Measurements from ENCODE around the gene SSX4B.
A peak's percentile ranks its signal among the peaks of the same experiment; 100 is the strongest.
"Not testable (repeated sequence)": the region's sequence is repeated elsewhere in the genome, so short reads cannot be mapped to it uniquely, and the experiment has no call there.

The SSX4B gene, protein sequence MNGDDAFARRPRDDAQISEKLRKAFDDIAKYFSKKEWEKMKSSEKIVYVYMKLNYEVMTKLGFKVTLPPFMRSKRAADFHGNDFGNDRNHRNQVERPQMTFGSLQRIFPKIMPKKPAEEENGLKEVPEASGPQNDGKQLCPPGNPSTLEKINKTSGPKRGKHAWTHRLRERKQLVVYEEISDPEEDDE

DNA sequence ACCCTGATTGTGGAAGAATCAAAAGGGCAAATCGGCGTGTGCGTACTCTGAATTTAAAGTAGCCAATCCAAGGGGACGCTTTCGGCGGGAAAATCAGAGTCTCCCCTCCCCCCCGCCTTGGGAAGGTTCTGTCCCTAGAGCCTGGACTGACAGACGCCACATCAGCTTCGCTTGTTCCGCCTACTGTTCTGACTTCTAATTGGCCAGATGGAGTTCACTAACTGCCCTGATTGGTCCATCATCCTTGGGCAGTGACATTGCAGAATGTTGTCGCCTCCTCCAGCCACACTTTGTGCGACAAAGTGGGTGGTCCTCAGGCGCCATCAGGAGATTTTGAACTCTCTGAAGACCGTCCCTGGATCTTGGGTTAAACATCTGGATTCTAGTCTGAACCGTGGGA, at the start of gene SSX4B:
Gene SSX4B, minus strand, starts transcription at position 101 of the 400 bp plus-strand sequence. CDS start 588 bp downstream, outside the sequence.
- not testable (repeated sequence) for DNase-seq

DNA sequence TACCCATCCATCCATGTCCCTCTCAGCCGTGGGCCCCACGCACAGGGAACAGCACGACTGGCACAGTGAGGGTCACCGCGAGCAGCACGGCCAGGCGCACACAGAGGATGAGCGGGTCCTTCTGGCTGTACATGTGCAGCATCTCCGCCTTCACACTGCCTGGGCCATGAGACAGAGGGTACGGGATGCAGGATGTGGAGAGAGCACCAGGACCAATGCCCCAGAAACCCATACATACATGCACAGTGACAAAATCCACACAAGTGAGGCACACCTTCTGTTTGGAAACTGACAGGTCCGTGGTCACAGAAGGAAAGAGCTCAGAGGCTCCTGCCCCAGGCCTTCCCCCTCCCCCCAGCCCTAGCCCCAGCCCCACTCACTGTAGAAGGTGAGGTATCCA, 48.8 kb upstream of the SSX4B start:
- no peak for DNase-seq

DNA sequence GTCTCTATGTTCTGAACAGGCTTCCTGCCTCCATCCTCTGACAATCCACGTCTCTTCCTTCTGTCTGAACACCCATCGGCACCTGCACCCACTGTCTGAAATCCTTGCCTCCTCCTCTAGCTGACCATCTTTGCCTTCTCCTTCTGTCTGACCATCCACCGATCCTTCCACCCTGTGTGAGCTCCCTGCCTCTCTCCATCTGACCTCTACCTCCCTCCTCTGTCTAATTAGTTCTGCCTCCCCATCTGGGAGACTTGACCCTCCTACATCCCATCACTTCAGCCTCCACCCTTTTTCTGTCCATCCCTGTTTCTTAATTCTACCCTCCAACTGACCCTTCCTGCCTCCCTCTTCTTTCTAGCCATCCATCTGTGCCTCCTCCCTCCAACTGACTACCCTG, 48.3 kb upstream of the SSX4B start:
- DNase-seq: no peak

DNA sequence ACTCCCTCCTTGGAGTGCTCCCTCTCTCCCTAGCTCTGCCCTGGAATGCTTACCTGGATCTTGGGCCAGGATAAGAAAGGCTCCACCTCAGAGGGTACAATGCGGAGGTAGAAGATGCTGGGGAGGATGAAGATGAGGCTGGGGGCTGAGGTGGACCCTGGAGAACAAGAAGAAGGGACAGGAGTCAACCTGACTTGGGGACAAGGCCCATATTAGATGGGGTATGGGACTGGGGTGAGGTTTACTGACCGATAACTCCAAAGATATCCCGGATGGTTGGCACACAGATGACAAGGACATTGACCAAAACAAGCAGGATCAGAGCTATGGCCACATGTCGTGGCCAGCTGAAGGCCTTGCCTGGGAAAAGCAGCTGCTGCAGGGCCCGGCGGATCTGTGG, 47.7 kb upstream of the SSX4B start:
- no peak for DNase-seq

DNA sequence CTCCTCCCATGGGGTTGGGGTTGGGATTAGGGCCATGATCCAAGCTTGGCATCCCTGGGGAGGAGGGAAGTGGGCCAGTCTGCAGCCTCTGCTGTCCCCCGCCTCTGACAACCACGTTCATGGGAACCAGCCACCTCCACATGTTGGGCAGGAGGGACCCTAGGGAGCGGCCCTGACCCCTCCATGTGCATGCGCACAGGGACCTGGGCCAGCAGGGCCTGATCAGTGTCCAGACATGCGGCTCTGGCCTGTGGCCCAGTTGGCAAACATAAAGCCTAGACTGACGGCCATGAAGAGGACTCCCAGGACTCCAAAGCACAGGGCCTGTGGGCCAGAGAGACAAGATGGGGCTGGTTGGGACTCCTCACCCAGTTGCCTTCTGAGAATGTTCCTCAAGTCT, 47.0 kb upstream of the SSX4B start:
- peak; percentile 2 for DNase-seq

DNA sequence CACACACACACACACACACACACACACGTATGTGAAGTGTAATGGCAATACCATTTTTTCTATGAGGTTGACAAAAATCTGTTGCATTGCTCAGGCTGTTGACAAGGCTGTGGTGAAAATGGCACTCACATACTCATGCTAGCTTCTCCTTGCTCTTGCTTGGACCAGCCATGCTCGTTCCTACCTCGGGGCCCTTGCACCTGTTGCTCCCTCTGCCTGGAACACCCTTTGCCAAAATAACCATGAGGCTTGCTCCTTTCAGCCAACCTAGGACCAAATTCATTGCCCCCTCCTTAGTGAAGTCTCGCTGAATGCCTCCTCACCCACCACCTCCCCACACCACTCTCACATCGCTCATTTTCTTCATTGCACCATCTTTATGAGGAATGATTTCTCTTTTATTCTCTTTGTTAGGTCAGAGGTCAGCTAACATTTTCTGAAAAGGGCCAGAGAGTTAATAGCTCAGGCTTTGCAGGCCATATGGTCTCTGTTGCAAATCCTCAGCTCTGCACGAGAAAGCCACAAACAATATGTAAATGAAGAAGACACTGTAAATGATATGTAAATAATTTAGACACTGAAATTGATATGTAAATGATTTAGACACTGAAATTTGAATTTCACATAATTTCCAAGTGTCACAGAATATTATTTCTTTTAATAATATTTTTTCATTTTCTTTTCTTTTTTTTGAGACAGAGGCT, 45.0 kb upstream of the SSX4B start:
- no peak for DNase-seq

DNA sequence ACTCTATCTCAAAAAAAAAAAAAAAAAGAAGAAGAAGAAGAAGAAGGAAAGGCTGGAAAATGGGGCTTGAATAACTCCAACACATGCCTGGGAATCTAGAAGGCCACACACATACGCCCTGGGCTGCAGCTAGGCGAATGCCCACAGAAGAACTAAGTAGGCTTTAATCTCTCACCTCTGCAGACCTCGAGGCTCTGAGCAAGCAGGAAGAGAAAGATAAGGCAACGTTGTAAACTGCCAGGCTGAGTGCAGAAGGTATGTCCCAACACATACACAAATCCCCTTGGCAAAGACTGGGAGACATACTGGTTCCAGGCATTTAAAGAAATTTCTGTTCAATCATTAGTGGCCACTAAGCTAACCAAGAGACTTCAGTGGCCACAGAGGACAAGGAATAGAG, 39.9 kb upstream of the SSX4B start:
- DNase-seq: no peak

DNA sequence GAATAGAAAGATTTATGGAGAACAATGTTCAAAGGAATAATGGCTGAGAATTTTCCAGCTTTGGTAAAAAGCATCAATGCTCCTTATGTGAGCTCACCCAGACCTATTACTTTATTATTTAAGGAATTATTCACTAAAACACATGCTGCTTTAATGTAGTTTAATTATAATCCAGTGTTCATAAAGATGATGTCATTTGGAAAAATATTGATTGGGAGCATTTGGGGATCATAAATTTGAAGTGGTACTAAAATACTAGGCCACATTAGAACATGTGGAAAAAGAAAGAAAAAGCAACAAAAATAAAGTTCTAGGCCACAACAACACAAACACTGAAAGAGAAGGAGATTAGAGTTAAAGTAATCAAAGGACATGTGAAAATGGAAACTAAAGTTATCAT, 38.3 kb upstream of the SSX4B start:
- no peak for DNase-seq

DNA sequence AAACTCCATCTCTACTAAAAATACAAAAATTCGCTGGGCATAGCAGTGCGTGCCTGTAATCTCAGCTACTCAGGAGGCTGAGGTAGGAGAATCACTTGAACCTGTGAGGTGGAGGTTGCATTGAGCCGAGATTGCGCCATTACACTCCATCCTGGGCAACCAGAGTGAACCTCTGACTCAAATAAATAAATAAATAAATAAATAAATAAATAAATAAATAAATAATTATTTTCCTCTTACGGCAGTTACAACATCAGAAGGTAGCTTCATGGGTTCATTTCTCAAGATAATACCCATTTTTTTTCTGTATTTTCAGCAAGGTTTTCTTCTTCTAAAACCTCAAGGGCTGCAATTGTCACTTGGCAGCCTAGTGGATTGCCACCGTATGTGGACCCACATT, 35.4 kb upstream of the SSX4B start:
- DNase-seq: not testable (repeated sequence)

DNA sequence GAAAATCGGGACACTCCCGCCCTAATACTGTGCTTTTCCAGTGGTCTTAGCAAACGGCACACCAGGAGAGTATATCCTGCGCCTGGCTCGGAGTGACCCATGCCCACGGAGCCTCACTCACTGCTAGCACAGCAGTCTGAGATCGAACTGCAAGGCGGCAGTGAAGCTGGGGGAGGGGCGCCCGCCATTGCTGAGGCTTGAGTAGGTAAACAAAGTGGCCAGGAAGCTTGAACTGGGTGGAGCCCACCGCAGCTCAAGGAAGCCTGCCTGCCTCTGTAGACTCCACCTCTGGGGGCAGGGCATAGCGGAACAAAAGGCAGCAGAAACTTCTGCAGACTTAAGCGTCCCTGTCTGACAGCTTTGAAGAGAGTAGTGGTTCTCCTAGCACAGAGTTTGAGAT, 22.0 kb upstream of the SSX4B start:
- not testable (repeated sequence) for DNase-seq

DNA sequence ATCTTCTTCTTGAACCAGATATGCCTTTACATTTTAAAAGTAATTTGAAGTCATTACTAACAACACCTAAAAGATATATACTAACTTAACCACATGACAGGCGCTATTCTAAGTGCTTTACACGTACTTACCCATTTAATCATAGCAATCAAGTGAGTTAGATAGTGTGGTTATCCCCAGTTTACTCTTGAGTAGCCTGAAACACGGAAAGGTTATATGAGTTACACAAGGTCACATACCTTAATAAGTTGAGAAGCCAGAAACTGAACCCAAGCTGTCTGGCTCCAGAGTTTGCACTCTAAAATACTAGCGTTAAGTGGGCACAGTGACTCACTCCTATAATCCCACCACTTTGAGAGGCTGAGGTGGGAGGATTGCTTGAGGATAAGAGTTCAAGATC, 18.4 kb upstream of the SSX4B start:
- not testable (repeated sequence) for DNase-seq

DNA sequence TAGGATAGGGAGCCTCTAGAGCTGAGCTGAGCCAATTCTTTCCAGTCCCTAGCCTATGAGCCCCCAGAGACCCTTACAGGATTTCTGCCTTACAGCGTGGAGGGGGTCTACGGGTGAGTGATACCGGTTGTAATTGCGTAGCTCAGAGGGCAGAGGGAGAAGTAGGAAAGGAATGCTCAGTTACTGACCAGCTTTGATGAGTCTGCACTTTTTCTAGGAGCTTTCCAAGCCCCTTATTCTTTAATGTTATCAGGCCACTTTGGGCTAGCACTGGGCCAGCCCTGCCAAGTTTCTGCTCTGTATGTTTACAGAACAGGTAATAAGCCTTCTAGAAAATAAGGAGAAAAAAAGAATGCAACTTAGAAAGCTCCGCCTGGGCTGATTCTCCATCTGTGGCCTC, 17.8 kb upstream of the SSX4B start:
- not testable (repeated sequence) for DNase-seq

DNA sequence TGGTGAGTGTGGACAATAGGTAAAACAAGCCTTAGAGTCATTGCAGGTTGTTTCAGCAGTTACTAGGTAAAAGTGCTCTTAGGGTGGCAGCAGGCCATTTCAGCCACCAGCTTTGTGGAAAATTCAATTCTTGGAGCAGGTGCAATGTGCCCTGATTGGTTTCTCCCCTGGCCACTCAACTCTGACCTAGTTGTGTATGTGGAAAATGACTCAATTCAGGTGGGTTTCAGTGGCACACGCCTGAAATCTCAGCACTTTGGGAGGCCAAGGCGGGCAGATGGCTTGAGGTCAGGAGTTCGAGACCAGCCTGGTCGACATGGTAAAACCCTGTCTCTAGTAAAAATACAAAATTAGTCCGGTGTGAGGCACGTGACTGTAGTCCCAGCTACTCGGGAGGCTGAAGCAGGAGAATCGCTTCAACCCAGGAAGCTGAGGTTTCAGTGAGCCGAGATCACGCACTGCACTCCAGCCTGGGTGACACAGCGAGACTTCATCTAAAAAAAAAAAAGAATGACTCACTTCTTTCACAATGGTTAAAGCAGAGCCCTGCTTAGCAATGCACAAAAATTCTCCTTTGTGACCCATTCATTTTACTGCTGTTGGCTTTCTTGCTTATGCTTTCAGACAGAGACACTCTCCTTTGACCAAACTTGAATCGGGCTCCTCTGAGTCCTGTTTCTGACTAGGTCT, 15.4 kb upstream of the SSX4B start:
- not testable (repeated sequence) for DNase-seq

DNA sequence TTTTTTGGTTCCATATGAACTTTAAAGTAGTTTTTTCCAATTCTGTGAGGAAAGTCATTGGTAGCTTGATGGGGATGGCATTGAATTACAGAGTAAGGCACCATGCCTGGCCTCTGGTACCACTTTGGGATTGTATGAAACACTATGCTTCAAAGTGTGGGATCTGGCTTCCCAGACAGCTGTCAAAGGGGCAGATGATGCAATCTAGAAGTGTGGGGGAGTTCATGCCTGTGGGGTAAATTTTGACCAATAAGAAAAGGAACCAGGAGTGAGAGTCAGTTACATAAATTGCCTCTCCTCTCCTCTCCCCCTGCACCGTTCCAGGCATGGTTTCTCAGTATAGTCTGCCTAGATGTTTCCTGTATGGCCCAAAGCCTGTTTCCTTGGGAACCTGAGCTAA, 13.9 kb downstream of the SSX4B start:
- DNase-seq: not testable (repeated sequence)

DNA sequence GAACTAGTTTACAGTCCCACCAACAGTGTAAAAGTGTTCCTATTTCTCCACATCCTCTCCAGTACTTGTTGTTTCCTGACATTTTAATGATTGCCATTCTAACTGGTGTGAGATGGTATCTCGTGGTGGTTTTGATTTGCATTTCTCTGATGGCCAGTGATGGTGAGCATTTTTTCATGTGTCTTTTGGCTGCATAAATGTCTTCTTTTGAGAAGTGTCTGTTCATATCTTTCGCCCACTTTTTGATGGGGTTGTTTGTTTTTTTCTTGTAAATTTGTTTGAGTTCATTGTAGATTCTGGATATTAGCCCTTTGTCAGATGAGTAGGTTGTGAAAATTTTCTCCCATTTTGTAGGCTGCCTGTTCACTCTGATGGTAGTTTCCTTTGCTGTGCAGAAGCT, 14.8 kb downstream of the SSX4B start:
- DNase-seq: not testable (repeated sequence)

DNA sequence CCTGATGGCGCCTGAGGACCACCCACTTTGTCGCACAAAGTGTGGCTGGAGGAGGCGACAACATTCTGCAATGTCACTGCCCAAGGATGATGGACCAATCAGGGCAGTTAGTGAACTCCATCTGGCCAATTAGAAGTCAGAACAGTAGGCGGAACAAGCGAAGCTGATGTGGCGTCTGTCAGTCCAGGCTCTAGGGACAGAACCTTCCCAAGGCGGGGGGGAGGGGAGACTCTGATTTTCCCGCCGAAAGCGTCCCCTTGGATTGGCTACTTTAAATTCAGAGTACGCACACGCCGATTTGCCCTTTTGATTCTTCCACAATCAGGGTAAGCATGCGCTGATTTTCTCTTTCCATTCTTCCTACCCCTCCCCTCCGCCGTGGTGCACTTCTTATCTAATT, 28.5 kb downstream of the SSX4B start, which contains the start of gene SSX4:
Gene SSX4, plus strand, starts transcription at position 301 of the 400 bp plus-strand sequence. CDS start 515 bp downstream, outside the sequence.
- DNase-seq: not testable (repeated sequence)

DNA sequence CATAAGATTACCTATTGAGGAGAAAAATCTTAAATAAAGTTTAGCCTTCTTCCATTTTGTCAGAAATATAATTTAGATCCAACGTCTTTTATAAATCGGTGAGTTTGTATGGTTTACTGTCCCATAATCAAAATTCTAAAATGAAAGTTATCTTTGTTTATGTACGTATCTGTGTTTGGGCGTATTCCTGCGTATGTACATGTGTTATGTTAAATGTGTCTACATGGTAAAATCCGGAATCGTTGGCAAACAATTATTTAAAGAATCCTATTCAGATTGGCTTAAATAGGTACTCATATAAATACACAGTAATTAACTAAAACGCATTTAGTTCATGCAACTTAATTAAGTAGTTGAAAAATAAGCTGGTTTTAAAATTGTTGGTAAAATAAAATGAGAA, 41.4 kb downstream of the SSX4B start:
- DNase-seq: not testable (repeated sequence)

DNA sequence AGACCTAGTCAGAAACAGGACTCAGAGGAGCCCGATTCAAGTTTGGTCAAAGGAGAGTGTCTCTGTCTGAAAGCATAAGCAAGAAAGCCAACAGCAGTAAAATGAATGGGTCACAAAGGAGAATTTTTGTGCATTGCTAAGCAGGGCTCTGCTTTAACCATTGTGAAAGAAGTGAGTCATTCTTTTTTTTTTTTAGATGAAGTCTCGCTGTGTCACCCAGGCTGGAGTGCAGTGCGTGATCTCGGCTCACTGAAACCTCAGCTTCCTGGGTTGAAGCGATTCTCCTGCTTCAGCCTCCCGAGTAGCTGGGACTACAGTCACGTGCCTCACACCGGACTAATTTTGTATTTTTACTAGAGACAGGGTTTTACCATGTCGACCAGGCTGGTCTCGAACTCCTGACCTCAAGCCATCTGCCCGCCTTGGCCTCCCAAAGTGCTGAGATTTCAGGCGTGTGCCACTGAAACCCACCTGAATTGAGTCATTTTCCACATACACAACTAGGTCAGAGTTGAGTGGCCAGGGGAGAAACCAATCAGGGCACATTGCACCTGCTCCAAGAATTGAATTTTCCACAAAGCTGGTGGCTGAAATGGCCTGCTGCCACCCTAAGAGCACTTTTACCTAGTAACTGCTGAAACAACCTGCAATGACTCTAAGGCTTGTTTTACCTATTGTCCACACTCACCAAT, 43.9 kb downstream of the SSX4B start:
- DNase-seq: not testable (repeated sequence)

DNA sequence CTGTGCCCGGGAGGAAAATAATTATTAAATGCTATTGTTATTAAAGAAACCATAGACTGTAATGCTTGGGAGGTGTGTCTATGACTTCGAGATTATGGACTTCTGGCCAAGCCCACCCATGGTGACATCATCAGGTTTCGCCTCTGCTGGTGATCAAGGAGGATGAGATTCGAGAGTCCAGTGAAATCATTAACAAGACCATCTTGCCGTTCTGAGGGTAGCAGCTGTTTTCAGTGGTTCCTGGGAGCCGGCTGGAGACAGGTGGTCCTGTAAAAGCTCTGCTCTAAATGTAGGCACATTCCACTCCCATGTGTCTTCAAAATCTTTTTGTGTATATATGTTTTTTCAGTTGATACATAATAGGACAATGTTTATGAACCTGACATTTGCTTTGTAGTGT, 52.5 kb downstream of the SSX4B start:
- not testable (repeated sequence) for DNase-seq

DNA sequence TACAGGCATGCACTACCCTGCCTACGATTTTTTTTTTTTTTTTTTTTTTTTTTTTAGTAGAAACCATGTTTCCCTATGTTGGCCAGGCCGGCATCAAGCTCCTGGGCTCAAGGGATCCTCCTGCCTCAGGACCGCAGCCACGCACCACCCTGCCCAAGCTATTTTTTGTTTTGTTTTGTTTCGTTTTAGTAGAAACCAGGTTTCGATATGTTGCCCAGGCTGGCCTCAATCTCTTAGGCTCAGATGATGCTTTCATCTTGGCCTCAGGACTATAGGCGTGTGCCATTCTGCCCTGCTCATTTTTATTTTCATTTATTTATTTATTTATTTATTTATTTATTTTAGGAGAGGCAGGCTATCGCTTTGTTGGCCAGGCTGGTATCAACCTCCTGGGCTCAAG, 54.1 kb downstream of the SSX4B start:
- no peak for DNase-seq

DNA sequence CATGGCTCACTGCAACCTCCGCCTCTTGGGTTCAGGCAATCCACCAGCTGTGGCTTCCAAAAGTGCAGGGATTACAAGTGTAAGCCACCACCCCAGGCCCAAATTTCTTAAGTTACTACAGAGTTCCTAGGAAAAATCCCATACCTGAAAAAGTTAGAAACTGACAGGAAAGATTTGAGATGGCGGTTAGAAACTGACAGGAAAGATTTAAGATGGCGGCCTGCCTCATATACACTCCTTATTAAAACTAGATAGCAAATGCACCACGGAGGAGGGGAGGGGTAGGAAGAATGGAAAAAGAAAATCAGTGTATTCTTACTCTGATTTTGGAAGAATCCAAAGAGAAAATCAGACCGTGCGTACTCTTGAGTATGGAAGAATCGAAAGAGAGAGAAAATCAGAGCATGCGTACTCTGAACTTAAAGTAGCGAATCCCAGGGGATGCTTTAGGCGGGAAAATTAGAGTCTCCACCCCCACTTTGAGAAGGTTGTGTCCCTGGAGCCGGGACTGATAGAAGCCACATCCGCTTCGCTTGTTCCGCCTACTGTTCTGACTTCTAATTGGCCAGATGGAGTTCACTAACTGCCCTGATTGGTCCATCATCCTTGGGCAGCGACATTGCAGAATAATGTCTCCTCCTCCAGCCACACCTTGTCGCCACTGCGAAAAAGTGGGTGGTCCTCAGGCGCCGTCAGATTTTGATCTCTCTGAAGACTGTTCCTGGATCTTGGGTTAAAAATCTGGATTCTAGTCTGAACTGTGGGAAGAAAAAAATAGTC, 55.3 kb downstream of the SSX4B start, which contains the start of gene SSX3:
Gene SSX3, minus strand, starts transcription at position 389 of the 780 bp plus-strand sequence. CDS start 1,454 bp downstream, outside the sequence.
- not testable (repeated sequence) for DNase-seq
